Mesendoderm (in vitro differentiated cells): ENCODE data around the gene DOCK8.

Source experiments
- DNase-seq: peaks from one replicate; pipeline ENCODE4 v3.0.0; 2013
- H2AK5ac ChIP-seq: 2 replicates; pipeline ENCODE4 v1.6.1; 2013; ENCODE audit warnings: low read length, inconsistent platforms
- H2BK120ac ChIP-seq: 2 replicates; pipeline ENCODE4 v1.6.1; 2013; ENCODE audit warnings: low read depth, mild to moderate bottlenecking, low read length, moderate library complexity, mixed read lengths
- H2BK15ac ChIP-seq: replicated peaks from 2 replicates; pipeline ENCODE4 v1.6.1; 2013; ENCODE audit warnings: low read depth, mild to moderate bottlenecking, moderate library complexity
- H2BK5ac ChIP-seq: 2 replicates; pipeline ENCODE4 v1.6.1; 2013; ENCODE audit warnings: low read length, inconsistent platforms
- H3K18ac ChIP-seq: 2 replicates; pipeline ENCODE4 v1.6.1; 2013; ENCODE audit warnings: mild to moderate bottlenecking, low read length, mixed read lengths
- H3K23ac ChIP-seq: one replicate; pipeline ENCODE4 v1.6.1; 2013; ENCODE audit warnings: low read length
- H3K27ac ChIP-seq: 2 replicates; pipeline ENCODE4 v1.5.1; 2013; ENCODE audit warnings: low read depth, mild to moderate bottlenecking, inconsistent platforms, low read length, moderate library complexity
- H3K27me3 ChIP-seq: 2 replicates; pipeline ENCODE4 v1.6.1; 2013; ENCODE audit warnings: low read length, control low read depth, mild to moderate bottlenecking, inconsistent platforms; ENCODE audit not compliant: insufficient read depth, poor library complexity
- H3K36me3 ChIP-seq: 2 replicates; pipeline ENCODE4 v1.6.1; 2013; ENCODE audit warnings: low read length, inconsistent platforms; ENCODE audit not compliant: control insufficient read depth, insufficient read depth
- H3K4ac ChIP-seq: one replicate; pipeline ENCODE4 v1.6.1; 2013; ENCODE audit warnings: low read depth, mild to moderate bottlenecking, low read length, moderate library complexity
- H3K4me1 ChIP-seq: 2 replicates; pipeline ENCODE4 v1.6.1; 2013; ENCODE audit warnings: low read depth, low read length, inconsistent platforms; ENCODE audit not compliant: control insufficient read depth
- H3K4me2 ChIP-seq: 2 replicates; pipeline ENCODE4 v1.6.1; 2013; ENCODE audit warnings: low read length
- H3K4me3 ChIP-seq: 2 replicates; pipeline ENCODE4 v1.5.1; 2013; ENCODE audit warnings: mild to moderate bottlenecking, low read length
- H3K56ac ChIP-seq: one replicate; pipeline ENCODE4 v1.6.1; 2013; ENCODE audit warnings: low read length
- H3K79me1 ChIP-seq: 2 replicates; pipeline ENCODE4 v1.6.1; 2013; ENCODE audit warnings: low read length, inconsistent platforms
- H3K79me2 ChIP-seq: 2 replicates; pipeline ENCODE4 v1.6.1; 2013; ENCODE audit warnings: mild to moderate bottlenecking, low read length; ENCODE audit not compliant: control insufficient read depth, insufficient read depth
- H3K9ac ChIP-seq: 2 replicates; pipeline ENCODE4 v1.6.1; 2013; ENCODE audit warnings: low read length, inconsistent platforms
- H4K5ac ChIP-seq: one replicate; pipeline ENCODE4 v1.6.1; 2013; ENCODE audit warnings: low read length
- H4K8ac ChIP-seq: one replicate; pipeline ENCODE4 v1.6.1; 2013; ENCODE audit warnings: low read depth, mild to moderate bottlenecking, control low read depth, low read length, moderate library complexity
- WGBS: extraction: QIAGEN DNeasy Blood & Tissue Kit; methylation state at CpG from one replicate; pipeline ENCODE4 v1.1.7; 2013; ENCODE audit warnings: low lambda C conversion rate, missing lambda C conversion rate; ENCODE audit not compliant: insufficient coverage; ENCODE audit errors: extremely low coverage; 5-methylcytosine and 5-hydroxymethylcytosine counted together

Gene DOCK8

DNA sequence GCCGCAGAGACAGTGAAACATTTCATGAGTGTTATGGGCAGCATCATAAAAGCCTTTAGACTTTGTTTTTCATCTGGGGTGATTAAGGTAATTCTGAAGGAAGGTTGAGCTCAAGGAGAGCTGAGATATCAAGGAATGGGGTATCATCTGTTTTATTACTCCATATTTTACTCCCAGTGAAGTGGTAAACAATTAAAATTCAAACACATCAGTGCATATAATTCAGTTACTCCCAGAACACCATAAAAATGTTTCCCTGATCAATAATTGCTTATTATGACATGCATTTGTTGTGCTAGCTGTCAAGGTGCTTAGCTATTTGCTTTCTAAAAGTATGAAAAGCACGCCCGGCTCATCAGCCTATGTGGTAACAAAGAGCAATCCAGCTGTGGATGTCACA, 81.7 kb downstream of the DOCK8 start:
- Histone ChIP-seq H3K23ac (no peak overlapping the region), H3K36me3 (no peaks in the 10 kb centered on the region), H2BK120ac (no peak overlapping the region), H3K9ac (no peak overlapping the region), H3K18ac (no peak overlapping the region), H3K79me2 (no peaks in the 10 kb centered on the region), H3K4me3 (no peak overlapping the region), H2BK5ac (no peak overlapping the region), H2BK15ac (no peak overlapping the region), H3K4me2 (no peak overlapping the region), H3K27ac (no peak overlapping the region), H2AK5ac (no peak overlapping the region), H3K4ac (no peak overlapping the region), H3K56ac (no peak overlapping the region), H4K8ac (no peak overlapping the region), H3K4me1 (no peaks in the 10 kb centered on the region), H3K27me3 (no peaks in the 10 kb centered on the region), H4K5ac (no peak overlapping the region), H3K79me1 (no peaks in the 10 kb centered on the region)
- no CpG with 5 or more reads among the region's 3 CpGs for WGBS
- DNase-seq: no peak

DNA sequence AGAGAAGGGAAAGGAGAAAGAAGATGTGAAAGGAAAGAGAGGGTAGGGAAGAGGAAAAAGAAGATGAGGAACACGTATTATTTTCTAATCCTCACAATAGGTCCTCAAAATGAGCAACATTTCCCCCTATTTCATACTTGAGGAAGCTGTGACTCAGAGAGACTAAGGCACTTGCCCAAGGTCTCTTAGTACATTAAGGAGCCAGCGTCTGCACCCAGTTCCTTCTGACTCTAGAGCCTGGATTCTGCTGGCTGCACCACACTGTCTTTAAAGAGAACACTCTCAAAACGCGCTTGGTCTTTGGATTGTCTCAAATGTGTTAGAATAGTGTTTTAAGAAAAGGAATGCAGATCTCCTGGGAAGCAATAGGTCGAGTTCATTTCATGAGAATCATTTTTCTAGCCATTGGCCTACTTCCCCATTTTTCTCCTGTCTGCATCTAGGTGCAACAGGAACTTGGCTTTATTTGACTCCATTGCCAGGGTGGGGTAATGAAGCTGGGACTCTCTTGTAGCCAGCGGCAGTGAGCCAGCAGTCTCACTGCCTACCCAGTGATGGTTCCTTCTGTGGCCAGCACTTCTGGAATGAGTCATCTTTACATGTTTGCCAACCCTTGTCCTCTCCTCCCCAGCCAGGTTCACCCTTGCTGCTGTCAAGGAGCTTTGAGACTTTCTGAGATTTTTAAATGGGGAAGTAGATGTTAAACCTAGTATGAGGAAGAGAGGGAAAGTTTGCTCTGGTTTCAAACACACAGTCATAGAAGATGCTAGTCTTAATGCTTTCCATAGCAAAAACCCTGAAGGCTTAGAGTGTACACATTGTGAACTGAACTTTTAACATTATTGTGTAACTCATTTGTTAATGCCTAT, 82.7 kb downstream of the DOCK8 start:
- Histone ChIP-seq H4K8ac (no peak overlapping the region), H3K23ac (no peak overlapping the region), H3K4me2 (no peak overlapping the region), H2AK5ac (no peak overlapping the region), H2BK15ac (no peak overlapping the region), H2BK120ac (no peak overlapping the region), H3K18ac (no peak overlapping the region), H3K27ac (no peak overlapping the region), H3K56ac (no peak overlapping the region), H2BK5ac (no peak overlapping the region), H3K79me2 (no peaks in the 10 kb centered on the region), H3K36me3 (no peaks in the 10 kb centered on the region), H4K5ac (no peak overlapping the region), H3K4me1 (no peaks in the 10 kb centered on the region), H3K27me3 (no peaks in the 10 kb centered on the region), H3K4ac (no peak overlapping the region), H3K4me3 (no peak overlapping the region), H3K9ac (no peak overlapping the region), H3K79me1 (no peaks in the 10 kb centered on the region)
- no CpG with 5 or more reads among the region's 6 CpGs for WGBS
- DNase-seq: no peak

DNA sequence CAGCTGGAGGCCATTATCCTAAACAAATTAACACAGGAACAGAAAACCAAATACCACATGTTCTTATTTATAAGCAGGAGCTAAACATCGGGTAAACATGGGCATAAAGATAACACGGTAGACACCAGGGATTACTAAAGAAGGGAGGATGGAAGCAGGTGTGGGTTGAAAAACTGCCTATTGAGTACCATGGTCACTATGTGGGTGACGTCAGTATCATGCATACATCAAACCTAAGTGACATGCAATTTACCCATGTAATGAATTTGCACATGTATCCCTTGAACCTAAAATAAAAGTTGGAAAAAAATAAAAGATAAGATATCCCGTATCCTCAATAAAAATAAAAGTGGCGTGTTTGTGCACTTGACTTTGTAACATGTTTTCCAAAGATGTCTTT, 88.8 kb downstream of the DOCK8 start:
- no peak overlapping the region for H4K5ac ChIP-seq
- no peak overlapping the region for H3K56ac ChIP-seq
- H3K4me1 ChIP-seq: no peaks in the 10 kb centered on the region
- no peaks in the 10 kb centered on the region for H3K79me1 ChIP-seq
- no peak overlapping the region for H2AK5ac ChIP-seq
- H3K4me3 ChIP-seq: no peak overlapping the region
- no peak overlapping the region for H2BK5ac ChIP-seq
- H3K36me3 ChIP-seq: no peaks in the 10 kb centered on the region
- no peak overlapping the region for H3K4me2 ChIP-seq
- no peak overlapping the region for H2BK120ac ChIP-seq
- WGBS: no CpG with 5 or more reads among the region's 5 CpGs
- H3K79me2 ChIP-seq: no peaks in the 10 kb centered on the region
- H3K4ac ChIP-seq: no peak overlapping the region
- DNase-seq: no peak
- H4K8ac ChIP-seq: no peak overlapping the region
- no peak overlapping the region for H3K27ac ChIP-seq
- H3K9ac ChIP-seq: no peak overlapping the region
- H3K23ac ChIP-seq: no peak overlapping the region
- no peaks in the 10 kb centered on the region for H3K27me3 ChIP-seq
- H3K18ac ChIP-seq: no peak overlapping the region
- no peak overlapping the region for H2BK15ac ChIP-seq

DNA sequence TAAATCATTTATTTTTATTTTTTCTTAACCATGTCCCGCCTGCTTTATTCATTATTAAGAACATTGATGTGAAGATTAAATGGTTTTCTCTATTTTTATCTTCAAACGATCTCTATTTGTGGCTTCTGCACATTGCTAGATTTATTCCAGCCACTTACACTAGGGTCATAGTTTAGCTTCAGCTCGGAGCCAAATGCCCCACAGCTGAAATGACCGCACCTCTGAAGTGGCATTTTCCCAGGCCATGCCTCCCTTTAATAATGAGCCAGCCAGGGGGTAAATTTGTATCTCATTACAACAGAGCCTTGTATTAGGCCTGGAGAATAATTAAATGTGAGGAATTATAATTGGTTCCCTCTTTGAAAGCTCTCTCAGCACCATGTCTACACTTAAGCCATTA, 89.4 kb downstream of the DOCK8 start:
- no peak overlapping the region for H3K4ac ChIP-seq
- no peaks in the 10 kb centered on the region for H3K4me1 ChIP-seq
- H3K79me2 ChIP-seq: no peaks in the 10 kb centered on the region
- H3K36me3 ChIP-seq: no peaks in the 10 kb centered on the region
- H3K56ac ChIP-seq: no peak overlapping the region
- H2BK120ac ChIP-seq: no peak overlapping the region
- H3K27ac ChIP-seq: no peak overlapping the region
- no peaks in the 10 kb centered on the region for H3K79me1 ChIP-seq
- H3K4me2 ChIP-seq: no peak overlapping the region
- peak; percentile 18 for DNase-seq
- H3K18ac ChIP-seq: no peak overlapping the region
- H2BK5ac ChIP-seq: no peak overlapping the region
- no peak overlapping the region for H2BK15ac ChIP-seq
- H3K4me3 ChIP-seq: no peak overlapping the region
- WGBS: no CpG with 5 or more reads among the region's 4 CpGs
- no peaks in the 10 kb centered on the region for H3K27me3 ChIP-seq
- H3K23ac ChIP-seq: no peak overlapping the region
- no peak overlapping the region for H2AK5ac ChIP-seq
- no peak overlapping the region for H4K5ac ChIP-seq
- no peak overlapping the region for H3K9ac ChIP-seq
- H4K8ac ChIP-seq: no peak overlapping the region

DNA sequence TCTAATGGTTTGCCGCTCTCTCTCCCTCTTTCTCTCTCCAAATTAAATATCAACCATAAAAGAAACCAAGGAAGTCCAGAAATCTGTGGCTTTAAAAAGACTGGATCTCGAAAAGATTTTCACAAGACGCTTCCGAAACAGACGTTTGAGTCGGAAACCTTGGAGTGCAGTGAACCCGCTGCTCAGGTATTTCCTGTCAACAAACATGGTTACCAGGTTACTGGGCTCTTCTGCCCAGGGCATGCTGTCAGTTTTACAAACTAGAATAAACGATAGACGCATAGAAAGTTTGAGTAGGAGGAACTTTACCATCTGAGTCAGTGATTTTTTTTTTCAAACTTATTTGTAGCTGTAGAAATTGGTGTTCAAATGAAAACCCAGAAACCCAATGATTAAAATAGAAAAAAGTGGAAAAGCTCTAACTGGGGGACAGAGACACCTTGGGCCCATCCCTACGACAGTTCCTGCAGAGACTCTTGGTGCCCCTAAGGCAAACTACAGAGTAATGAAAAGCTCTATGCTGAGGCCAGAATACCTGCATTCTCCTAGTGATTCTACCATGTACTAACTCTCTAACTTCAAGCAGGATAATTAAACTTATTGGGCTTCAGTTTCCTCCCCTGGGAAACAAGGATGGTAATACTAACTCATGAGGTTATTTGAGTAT, 90.0 kb downstream of the DOCK8 start:
- Histone ChIP-seq H2BK5ac (no peak overlapping the region), H3K36me3 (no peaks in the 10 kb centered on the region), H3K4ac (no peak overlapping the region), H4K5ac (no peak overlapping the region), H3K27ac (no peak overlapping the region), H3K23ac (no peak overlapping the region), H3K4me1 (no peaks in the 10 kb centered on the region), H3K4me2 (no peak overlapping the region), H3K4me3 (no peak overlapping the region), H2AK5ac (no peak overlapping the region), H3K56ac (no peak overlapping the region), H3K79me2 (no peaks in the 10 kb centered on the region), H2BK15ac (no peak overlapping the region), H4K8ac (no peak overlapping the region), H3K79me1 (no peaks in the 10 kb centered on the region), H2BK120ac (no peak overlapping the region), H3K9ac (no peak overlapping the region), H3K18ac (no peak overlapping the region), H3K27me3 (no peaks in the 10 kb centered on the region)
- WGBS: no CpG with 5 or more reads among the region's 10 CpGs
- peak; percentile 88 for DNase-seq
